Brain (organoid and tissue), 1 donor: Measurements from ENCODE around the gene IL21. TPM values are rescaled to one million over a fixed set of nuclear protein-coding genes. Genes with fewer than 3 reads are reported as not detected.

Experiments
- polyA plus RNA-seq: library from polyadenylated mRNA; stranded (reverse); fragments of 350-450 nt; fragmentation: Illumina TruSeq; extraction: RNeasy Lipid Tissue Mini Kit (QIAGEN cat#74804); gene quantifications from one replicate; pipeline ENCODE4 v1.2.3, GENCODE V29; 2015; ENCODE audit warnings: low read depth, low replicate concordance; ENCODE audit not compliant: insufficient read depth

The IL21 gene
- polyA plus RNA-seq, 1 donor from 2014 or later, result not detected

Other genes starting within 250 kb of the IL21 start
- gene ADAD1, start 242.1 kb downstream of the IL21 start, polyA plus RNA-seq, result not detected
- not detected for gene IL2, start 164.3 kb downstream of the IL21 start, polyA plus RNA-seq
- gene BBS12, start 111.6 kb upstream of the IL21 start, polyA plus RNA-seq, result 1.0 TPM
- gene FGF2, start 205.8 kb upstream of the IL21 start, polyA plus RNA-seq, result 1.8 TPM